Smooth muscle cell of the coronary artery (primary cell): ENCODE data around the gene IFT74. TPM values are rescaled to one million over a fixed set of nuclear protein-coding genes. Genes with fewer than 3 reads are reported as not detected.

Source experiments
- total RNA-seq: library from RNA; depleted of rRNA; stranded (reverse); fragments of >200 nt; gene quantifications from 2 replicates; pipeline ENCODE4 v1.2.3, GENCODE V29; 2014; ENCODE audit warnings: low replicate concordance

The IFT74 gene
- 10.4 and 17.9 TPM in 2 replicates for total RNA-seq

GRCh38 chr9:26955921-26956859 is at the start of gene IFT74:
Gene IFT74 (plus strand): TSS chr9:26956412. CDS start chr9:26961968, 5,556 bp downstream.

GRCh38 chr9:26946753-26947727 is 9.2 kb upstream of the IFT74 start, which contains the start of gene PLAA:
Gene PLAA (minus strand): TSS chr9:26947242. CDS start chr9:26947045, 197 bp downstream.

DNA sequence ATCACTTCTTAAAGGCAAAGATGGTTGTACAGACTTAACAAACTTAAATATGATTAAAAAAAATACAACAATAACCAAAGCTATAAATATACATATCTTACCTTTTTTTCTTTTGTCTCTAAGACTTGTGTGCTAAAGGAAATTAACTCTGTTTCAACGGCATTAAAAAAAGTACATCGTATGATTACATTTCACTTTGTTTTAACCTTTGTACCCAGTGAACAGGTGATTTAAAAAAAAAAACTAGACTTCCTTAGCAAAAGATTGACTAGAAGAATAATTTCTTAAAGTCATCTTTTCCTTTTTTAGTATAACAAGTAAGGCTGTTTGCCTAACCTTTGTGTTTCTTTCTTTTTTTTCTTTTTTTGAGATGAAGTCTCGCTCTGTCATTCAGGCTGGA is 49.3 kb downstream of the IFT74 start, which contains the start of gene LRRC19:
Gene LRRC19, minus strand, starts transcription at position 182 of the 400 bp plus-strand sequence. CDS start 5,978 bp downstream, outside the sequence.

GRCh38 chr9:27108981-27109541 is 152.8 kb downstream of the IFT74 start, which contains the start of gene TEK:
Gene TEK (plus strand): TSS chr9:27109225. CDS start chr9:27109591, 366 bp downstream.

Other genes starting within 250 kb of the IFT74 start
- gene CAAP1, start 63.6 kb upstream of the IFT74 start, total RNA-seq, result 12.6 and 15.9 TPM in 2 replicates
- gene PLAA, start 9.2 kb upstream of the IFT74 start, total RNA-seq, result 37.6 and 37.8 TPM in 2 replicates
- gene LRRC19, start 49.3 kb downstream of the IFT74 start, total RNA-seq, result not detected in 2 replicates
- gene TEK, start 152.8 kb downstream of the IFT74 start, total RNA-seq, result 0.23 and 29.1 TPM in 2 replicates